Uterus (tissue), 4 donors: Measurements from ENCODE around the gene PLA2G2E. TPM values are rescaled to one million over a fixed set of nuclear protein-coding genes. Genes with fewer than 3 reads are reported as not detected.
"Not testable (repeated sequence)": the region's sequence is repeated elsewhere in the genome, so short reads cannot be mapped to it uniquely, and the experiment has no call there.

Source experiments
- DNase-seq, 2 donors: peaks; one replicate each; pipeline ENCODE4 v3.0.0-alpha.2; 2019 to 2020
- H3K27ac ChIP-seq, 2 donors: fragments of 200-600 bp; sonication (generic); 1 replicate in 1 of 2; 2 replicates in 1 of 2; pipeline ENCODE4 v1.5.1; 2016 to 2018
- H3K27me3 ChIP-seq, 2 donors: fragments of 200-600 bp; sonication (generic); one replicate each; pipeline ENCODE4 v1.5.1; 2018 to 2019; ENCODE audit warnings: control low read depth in 1 of 2
- H3K36me3 ChIP-seq, 2 donors: fragments of 200-600 bp; sonication (generic); one replicate each; pipeline ENCODE4 v1.5.1; 2019; ENCODE audit warnings: control low read depth in 1 of 2
- H3K4me1 ChIP-seq, 2 donors: fragments of 200-600 bp; sonication (generic); one replicate each; pipeline ENCODE4 v1.5.1; 2018 to 2019; ENCODE audit warnings: control low read depth in 1 of 2
- H3K4me3 ChIP-seq, 2 donors: fragments of 200-600 bp; sonication (generic); 1 replicate in 1 of 2; 2 replicates in 1 of 2; pipeline ENCODE4 v1.5.1; 2018 to 2019; ENCODE audit warnings: mild to moderate bottlenecking in 1 of 2
- H3K9me3 ChIP-seq, 2 donors: fragments of 200-600 bp; sonication (generic); one replicate each; pipeline ENCODE4 v1.5.1; 2019; ENCODE audit warnings: control low read depth in 1 of 2
- POLR2A ChIP-seq, 2 donors: fragments of 450-650 bp; IDR thresholded peaks; one replicate each; pipeline ENCODE4 v1.6.1; 2016; ENCODE audit warnings: antibody characterized with exemption in 2 of 2, mild to moderate bottlenecking in 1 of 2, moderate library complexity in 1 of 2
- intact Hi-C: fragments of 100-400 bp; cut with DNase I; formaldehyde crosslinking; loops from one replicate; pipeline ENCODE4 v1.15.1; 2023; ENCODE audit warnings: low total_unique reads
- total RNA-seq, 4 donors: library from RNA; depleted of rRNA in 3 of 4; stranded (reverse); fragments of >200 nt in 3 of 4; gene quantifications; one replicate each; pipeline versions ENCODE4 v1.1.0 to v1.2.4, GENCODE V29; 2014 to 2023
- TF ChIP-seq, protein P1 (sequence below), 4 experiments: fragments of 200-600 bp in 2 of 4; fragments of 450-650 bp in 2 of 4; sonication (generic) in 2 of 4; IDR thresholded peaks; one replicate each; pipeline ENCODE4 v1.5.1; 2016 to 2019; ENCODE audit warnings: antibody characterized with exemption in 4 of 4, mild to moderate bottlenecking in 2 of 4, moderate library complexity in 1 of 4
- donor health status: DM: yes; HTN: yes; CAD: no.

PLA2G2E gene
- total RNA-seq, 4 donors from 2014 or later: not detected

DNA sequence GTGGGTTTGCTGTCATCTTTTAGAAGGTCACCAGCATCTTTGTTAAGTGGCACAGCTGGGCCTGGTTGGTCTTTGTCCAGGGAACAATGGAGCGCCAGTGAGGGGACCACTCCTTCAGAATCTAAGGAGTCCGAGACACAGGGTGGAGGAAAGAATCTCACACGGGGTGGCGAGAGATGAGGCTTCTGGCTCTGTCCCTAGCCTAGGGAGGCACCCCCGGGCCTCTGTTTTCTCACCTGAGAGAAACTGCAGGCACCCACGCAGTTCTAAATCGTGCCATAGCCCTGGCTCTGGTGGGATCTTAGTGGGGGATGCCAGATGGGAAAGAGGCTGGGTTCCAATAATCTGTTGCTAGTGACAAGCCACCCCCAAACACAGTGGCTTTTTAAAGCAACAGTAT is 10.9 kb upstream of the PLA2G2E start:
- intact Hi-C loops: no loop called here
- no peak overlapping the region for H3K27ac ChIP-seq
- no peak overlapping the region for H3K4me3 ChIP-seq
- TF ChIP-seq, protein P1, sequence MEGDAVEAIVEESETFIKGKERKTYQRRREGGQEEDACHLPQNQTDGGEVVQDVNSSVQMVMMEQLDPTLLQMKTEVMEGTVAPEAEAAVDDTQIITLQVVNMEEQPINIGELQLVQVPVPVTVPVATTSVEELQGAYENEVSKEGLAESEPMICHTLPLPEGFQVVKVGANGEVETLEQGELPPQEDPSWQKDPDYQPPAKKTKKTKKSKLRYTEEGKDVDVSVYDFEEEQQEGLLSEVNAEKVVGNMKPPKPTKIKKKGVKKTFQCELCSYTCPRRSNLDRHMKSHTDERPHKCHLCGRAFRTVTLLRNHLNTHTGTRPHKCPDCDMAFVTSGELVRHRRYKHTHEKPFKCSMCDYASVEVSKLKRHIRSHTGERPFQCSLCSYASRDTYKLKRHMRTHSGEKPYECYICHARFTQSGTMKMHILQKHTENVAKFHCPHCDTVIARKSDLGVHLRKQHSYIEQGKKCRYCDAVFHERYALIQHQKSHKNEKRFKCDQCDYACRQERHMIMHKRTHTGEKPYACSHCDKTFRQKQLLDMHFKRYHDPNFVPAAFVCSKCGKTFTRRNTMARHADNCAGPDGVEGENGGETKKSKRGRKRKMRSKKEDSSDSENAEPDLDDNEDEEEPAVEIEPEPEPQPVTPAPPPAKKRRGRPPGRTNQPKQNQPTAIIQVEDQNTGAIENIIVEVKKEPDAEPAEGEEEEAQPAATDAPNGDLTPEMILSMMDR (IDR thresholded peaks at IDR 0.05): no peak
- TF ChIP-seq POLR2A (IDR thresholded peaks at IDR 0.05): no peak
- no peaks in the 10 kb centered on the region for H3K27me3 ChIP-seq
- no peaks in the 10 kb centered on the region for H3K9me3 ChIP-seq
- DNase-seq: no peak
- H3K4me1 ChIP-seq: no peaks in the 10 kb centered on the region
- no peaks in the 10 kb centered on the region for H3K36me3 ChIP-seq

DNA sequence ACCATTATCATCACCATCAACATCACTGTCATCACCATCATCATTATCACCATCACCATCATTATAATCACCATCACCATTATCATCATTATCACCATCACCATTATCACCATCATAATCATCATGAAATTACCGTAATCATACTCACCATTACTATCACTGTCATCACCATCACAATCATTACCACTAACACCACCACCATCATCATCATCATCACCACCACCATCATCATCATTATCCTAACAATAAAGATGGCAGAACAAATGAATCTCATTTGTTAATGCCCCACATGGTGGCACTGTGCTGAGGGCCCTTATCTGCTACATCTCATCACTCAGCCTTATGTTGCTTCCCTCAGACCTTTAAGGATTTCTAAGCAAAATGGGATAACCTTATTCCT is 9.4 kb upstream of the PLA2G2E start:
- Histone ChIP-seq H3K4me3 (no peak overlapping the region), H3K4me1 (no peaks in the 10 kb centered on the region), H3K27me3 (no peaks in the 10 kb centered on the region), H3K36me3 (no peaks in the 10 kb centered on the region), H3K9me3 (no peaks in the 10 kb centered on the region), H3K27ac (no peak overlapping the region)
- no peak for TF ChIP-seq POLR2A (IDR thresholded peaks at IDR 0.05)
- TF ChIP-seq, protein P1 (IDR thresholded peaks at IDR 0.05): no peak
- intact Hi-C loops: no loop called here
- no peak for DNase-seq

DNA sequence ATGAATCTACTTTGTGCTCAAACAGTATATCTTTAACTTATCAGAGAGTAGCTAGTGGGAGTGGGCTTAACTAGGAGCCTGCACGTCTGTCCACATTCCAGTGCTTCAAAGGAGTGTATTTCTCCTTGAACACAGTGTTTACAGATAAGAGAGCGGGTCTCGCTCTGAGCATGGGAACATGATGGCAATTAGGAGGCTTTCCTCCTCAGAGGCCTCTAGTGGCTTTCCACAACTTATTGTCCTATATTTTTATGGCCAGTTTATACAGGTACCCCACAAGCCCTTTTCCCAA is 3.7 kb upstream of the PLA2G2E start:
- H3K9me3 ChIP-seq, H3K27me3 ChIP-seq, H3K36me3 ChIP-seq, H3K4me3 ChIP-seq, DNase-seq, H3K4me1 ChIP-seq, intact Hi-C loops, H3K27ac ChIP-seq: not testable (repeated sequence)

DNA sequence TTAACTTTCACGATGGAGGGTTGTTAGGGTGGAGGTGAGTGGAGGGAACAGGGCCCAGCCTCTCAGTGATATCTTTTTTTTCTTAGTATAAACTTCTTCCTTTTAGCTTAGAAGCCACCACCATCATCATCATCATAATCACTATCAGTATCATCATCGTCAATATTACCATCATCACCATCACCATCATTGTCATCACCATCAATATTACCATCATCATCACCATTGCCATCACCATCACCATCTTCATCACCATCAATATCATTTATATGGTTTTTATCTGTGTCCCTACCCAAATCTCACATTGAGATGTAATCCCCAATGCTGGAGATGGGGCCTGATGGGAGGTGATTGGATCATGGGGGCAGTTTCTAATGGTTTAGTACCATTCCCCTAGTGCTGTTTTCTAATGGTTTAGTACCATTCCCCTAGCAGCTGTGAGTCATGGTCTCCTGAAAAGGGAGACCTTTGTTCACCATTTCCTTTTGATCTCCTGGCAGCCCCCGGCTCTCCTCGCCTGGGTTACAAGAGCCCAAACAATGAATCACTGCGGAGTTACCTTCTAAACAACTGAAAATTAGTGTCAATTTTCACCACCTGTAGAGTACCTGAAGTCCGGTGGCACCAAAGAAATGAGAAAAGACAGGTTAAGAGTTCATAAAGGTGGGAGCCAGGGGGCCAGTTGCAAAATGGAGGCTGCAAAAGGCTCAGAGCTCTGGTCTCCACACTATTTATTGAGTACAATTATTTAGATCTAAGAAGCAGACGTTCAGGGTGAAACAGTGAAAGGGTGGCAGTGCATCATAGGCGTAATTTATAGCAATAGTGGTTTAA is 3.1 kb upstream of the PLA2G2E start:
- H3K4me1 ChIP-seq: no peaks in the 10 kb centered on the region

DNA sequence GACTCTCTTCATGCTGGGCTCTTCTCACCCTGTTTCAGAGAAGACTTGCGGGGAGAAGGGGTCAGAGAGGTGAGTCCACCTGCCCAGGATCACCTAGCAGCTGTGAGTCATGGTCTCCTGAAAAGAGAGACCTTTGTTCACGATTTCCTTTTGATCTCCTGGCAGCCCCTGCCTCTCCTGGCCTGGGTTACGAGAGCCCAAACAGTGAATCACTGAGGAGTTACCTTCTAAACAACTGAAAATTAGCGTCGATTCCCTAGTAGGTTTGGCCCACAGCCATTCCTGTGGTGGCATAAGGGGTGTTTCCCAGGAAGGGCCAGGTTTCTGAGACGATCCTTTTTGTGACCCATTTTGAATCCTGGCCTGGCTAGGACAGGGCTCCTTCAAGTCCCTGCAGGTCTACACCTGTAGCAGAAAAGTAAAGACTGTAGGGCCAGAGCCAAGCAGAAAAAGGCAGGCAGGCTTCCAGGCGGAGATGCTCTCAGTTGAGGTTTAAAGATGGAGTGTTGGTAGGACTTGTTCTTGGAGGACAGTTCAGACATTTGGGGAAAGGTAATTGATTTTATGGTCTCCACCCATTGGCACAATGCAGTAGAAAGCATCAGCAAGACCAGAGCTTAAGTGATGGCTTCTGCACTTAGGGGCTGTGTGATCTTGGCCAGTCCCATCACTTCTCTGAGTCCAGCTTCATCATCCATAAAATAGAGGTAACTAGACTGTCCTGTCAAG is 2.1 kb upstream of the PLA2G2E start:
- TF ChIP-seq POLR2A (IDR thresholded peaks at IDR 0.05): no peak
- TF ChIP-seq, protein P1 (IDR thresholded peaks at IDR 0.05): no peak
- intact Hi-C loops: no loop called here
- Histone ChIP-seq H3K4me1 (no peaks in the 10 kb centered on the region), H3K9me3 (no peaks in the 10 kb centered on the region), H3K27ac (no peak overlapping the region), H3K27me3 (no peaks in the 10 kb centered on the region), H3K36me3 (no peaks in the 10 kb centered on the region), H3K4me3 (no peak overlapping the region)
- no peak for DNase-seq

More for the DNA sequence above, 3.1 kb upstream of the PLA2G2E start:
- intact Hi-C loops: no loop called here
- TF ChIP-seq, protein P1 (IDR thresholded peaks at IDR 0.05): no peak
- TF ChIP-seq POLR2A (IDR thresholded peaks at IDR 0.05): no peak
- H3K27me3 ChIP-seq: no peaks in the 10 kb centered on the region
- no peak for DNase-seq
- H3K27ac ChIP-seq: no peak overlapping the region
- no peaks in the 10 kb centered on the region for H3K36me3 ChIP-seq
- no peak overlapping the region for H3K4me3 ChIP-seq
- no peaks in the 10 kb centered on the region for H3K9me3 ChIP-seq
